22Rv1 (cell line): ENCODE data around the gene CITED4.

Source experiments
- H3K27ac ChIP-seq: fragments of 450-650 bp; 2 replicates; pipeline ENCODE4 v1.5.1; 2017
- CTCF ChIP-seq: fragments of 450-650 bp; IDR thresholded peaks from 2 replicates; pipeline ENCODE4 v1.5.1; 2017; ENCODE audit warnings: mild to moderate bottlenecking
- ZFX ChIP-seq: fragments of 450-650 bp; IDR thresholded peaks from 2 replicates; pipeline ENCODE4 v1.6.1; 2017; ENCODE audit warnings: antibody characterized with exemption, borderline replicate concordance

Gene CITED4

GRCh38 chr1:40884055-40884795 is 22.1 kb upstream of the CITED4 start:
- TF ChIP-seq CTCF (no peak), ZFX (no peak)
- no peak overlapping the region for H3K27ac ChIP-seq

DNA sequence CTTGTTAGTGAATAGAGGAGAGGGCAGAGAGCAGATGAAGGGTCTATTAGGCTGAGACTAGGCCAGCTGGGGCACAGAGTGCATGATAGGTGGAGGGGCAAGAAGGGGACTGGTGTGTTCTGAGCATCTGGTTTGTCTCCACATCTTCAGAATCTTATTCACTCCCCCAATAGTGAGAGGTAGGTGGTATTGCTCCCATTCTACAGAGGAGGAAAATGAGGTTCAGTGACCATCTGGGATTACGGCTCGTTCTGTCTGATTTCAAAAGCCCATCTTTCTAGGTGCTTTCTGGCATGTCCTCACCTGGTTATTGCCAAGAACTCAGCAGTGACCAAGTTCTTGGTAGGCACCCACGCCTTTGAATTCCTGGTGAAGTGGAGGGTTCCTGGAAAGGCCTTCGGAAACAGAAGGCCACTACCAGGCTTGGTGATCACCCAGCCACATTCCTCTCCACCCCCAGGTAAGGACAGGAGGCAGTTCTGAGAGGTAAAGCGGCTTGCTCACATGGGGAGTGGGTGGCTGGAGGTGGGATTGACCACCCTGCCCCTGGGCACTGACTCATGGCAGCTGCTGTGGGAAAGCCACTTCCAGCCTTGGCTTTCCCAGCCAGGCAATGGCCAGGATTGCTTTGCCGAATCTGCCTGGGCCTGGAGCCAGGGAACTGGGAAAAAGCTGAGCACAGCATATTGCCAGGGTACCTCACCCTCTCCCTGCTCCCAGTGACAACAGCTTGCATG is 18.8 kb upstream of the CITED4 start:
- H3K27ac ChIP-seq, result no peak overlapping the region
- TF ChIP-seq CTCF (no peak), ZFX (no peak)

- no peak overlapping the region for H3K27ac ChIP-seq
- no peak for TF ChIP-seq CTCF
These were observed 17.5 kb upstream of the CITED4 start for GRCh38 chr1:40879482-40880175.

GRCh38 chr1:40878906-40879305 is 16.7 kb upstream of the CITED4 start:
- no peak for TF ChIP-seq CTCF
- no peak for TF ChIP-seq ZFX
- H3K27ac ChIP-seq, result no peak overlapping the region

DNA sequence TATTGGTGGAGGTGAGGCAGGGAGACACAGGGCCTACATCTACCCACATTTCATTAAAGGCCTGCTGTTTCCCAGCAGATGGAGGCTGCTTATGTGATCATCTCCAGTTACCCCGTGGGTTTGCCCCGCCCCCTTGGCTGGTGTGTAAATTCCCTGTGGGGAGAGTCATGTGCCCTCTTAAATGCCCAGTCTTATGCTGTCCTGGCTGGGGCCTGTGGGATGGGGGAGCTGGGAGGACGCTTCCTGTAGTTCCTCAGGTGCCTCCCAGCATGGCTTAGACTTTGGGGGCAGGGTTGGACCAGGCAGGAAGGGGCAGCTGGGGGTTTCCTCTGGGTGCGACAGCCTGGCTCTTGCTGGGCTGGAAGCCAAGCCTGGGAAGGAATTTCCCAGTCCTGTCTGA is 15.5 kb upstream of the CITED4 start:
- TF ChIP-seq ZFX, result no peak
- TF ChIP-seq CTCF, result no peak
- H3K27ac ChIP-seq, result no peak overlapping the region

DNA sequence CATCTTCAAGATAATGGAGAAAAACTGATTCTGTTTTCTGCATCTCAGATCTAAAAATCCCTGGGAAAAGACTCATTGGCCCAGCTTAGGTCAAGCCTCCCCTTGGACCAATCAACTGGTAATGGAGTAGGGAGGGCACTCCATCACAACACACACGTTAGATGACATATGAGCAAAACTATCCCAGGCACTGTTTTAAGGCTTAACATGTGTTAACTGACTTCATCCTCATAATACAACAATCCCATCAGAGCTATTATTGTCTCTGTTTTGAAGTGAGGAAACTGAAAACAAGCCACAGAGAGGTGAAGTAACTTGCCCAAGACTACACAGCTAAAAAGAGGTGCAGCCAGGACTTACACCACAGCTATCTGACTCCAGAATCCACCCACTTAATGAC is 14.7 kb upstream of the CITED4 start:
- TF ChIP-seq ZFX, result no peak
- TF ChIP-seq CTCF, result no peak
- H3K27ac ChIP-seq, result no peak overlapping the region

DNA sequence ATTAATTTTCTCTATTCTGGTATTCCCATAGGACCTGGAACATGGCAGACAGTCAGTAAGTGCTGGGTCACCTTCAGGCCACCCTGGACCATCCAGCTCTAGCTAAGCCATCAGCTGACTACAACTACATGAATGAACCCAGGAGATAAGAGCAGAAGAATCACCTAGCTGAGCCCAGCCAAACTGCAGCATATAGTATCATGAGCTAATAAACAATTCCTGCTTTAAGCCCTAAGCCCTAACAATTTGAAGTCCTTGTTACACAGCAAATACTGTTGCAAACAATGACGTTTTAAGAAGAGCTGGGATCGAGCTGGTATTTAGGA is 14.2 kb upstream of the CITED4 start:
- TF ChIP-seq ZFX (no peak), CTCF (no peak)
- H3K27ac ChIP-seq, result no peak overlapping the region
